Smooth muscle cell (in vitro differentiated cells): ENCODE results near the gene LTBP1. TPM values are rescaled to one million over a fixed set of nuclear protein-coding genes. Genes with fewer than 3 reads are reported as not detected.
"Not testable (repeated sequence)": the region's sequence is repeated elsewhere in the genome, so short reads cannot be mapped to it uniquely, and the experiment has no call there.

Experiments used
- DNase-seq: peaks from one replicate; lab custom pipeline; 2025; ENCODE audit not compliant: unreplicated experiment; lab: John Stamatoyannopoulos, UW
- H2AFZ ChIP-seq: fragments of 200-600 bp; sonication (generic); 2 replicates; pipeline ENCODE4 v1.6.0; 2016; ENCODE audit warnings: antibody characterized with exemption, low read depth, mild to moderate bottlenecking
- H3F3A ChIP-seq: fragments of 200-600 bp; sonication (generic); 2 replicates; pipeline ENCODE4 v1.6.0; 2017; ENCODE audit warnings: antibody characterized with exemption, low read depth
- H3K27ac ChIP-seq: fragments of 200-600 bp; sonication (generic); 2 replicates; pipeline ENCODE4 v1.5.1; 2016; ENCODE audit warnings: low read depth, mild to moderate bottlenecking
- H3K27me3 ChIP-seq: fragments of 200-600 bp; sonication (generic); 2 replicates; pipeline ENCODE4 v1.6.1; 2016; ENCODE audit warnings: low read depth, mild to moderate bottlenecking
- H3K36me3 ChIP-seq: fragments of 200-600 bp; sonication (generic); 2 replicates; pipeline ENCODE4 v1.5.1; 2016; ENCODE audit warnings: low read depth
- H3K4me1 ChIP-seq: fragments of 200-600 bp; sonication (generic); 2 replicates; pipeline ENCODE4 v1.5.1; 2016; ENCODE audit warnings: low read depth
- H3K4me2 ChIP-seq: fragments of 200-600 bp; sonication (generic); 2 replicates; pipeline ENCODE4 v1.6.0; 2016; ENCODE audit warnings: mild to moderate bottlenecking
- H3K4me3 ChIP-seq: fragments of 200-600 bp; sonication (generic); 2 replicates; pipeline ENCODE4 v1.5.1; 2016; ENCODE audit warnings: mild to moderate bottlenecking
- H3K79me2 ChIP-seq: fragments of 200-600 bp; sonication (generic); 2 replicates; pipeline ENCODE4 v1.6.0; 2016; ENCODE audit warnings: low read depth, mild to moderate bottlenecking
- H3K9ac ChIP-seq: fragments of 200-600 bp; sonication (generic); 2 replicates; pipeline ENCODE4 v1.6.0; 2016; ENCODE audit warnings: low read depth
- H3K9me3 ChIP-seq: fragments of 200-600 bp; sonication (generic); replicated peaks from 2 replicates; pipeline ENCODE4 v1.5.1; 2016; ENCODE audit warnings: low read depth
- H4K20me1 ChIP-seq: fragments of 200-600 bp; sonication (generic); 2 replicates; pipeline ENCODE4 v1.6.0; 2016; ENCODE audit warnings: low read depth
- WGBS: methylation state at CpG from one replicate; pipeline ENCODE4 v1.1.7; 2016; ENCODE audit warnings: low lambda C conversion rate; 5-methylcytosine and 5-hydroxymethylcytosine counted together
- polyA plus RNA-seq: library from polyadenylated mRNA; unstranded; fragments of >200 nt; fragmentation: Nextera tagmentation; extraction: Ambion mirVana; gene quantifications from 2 replicates; pipeline ENCODE4 v1.2.1, GENCODE V29; 2016
- total RNA-seq: library from RNA; depleted of rRNA; stranded (reverse); fragments of >200 nt; gene quantifications from 2 replicates; pipeline ENCODE4 v1.2.3, GENCODE V29; 2014
- TF ChIP-seq, protein P1 (sequence below): fragments of 200-600 bp; sonication (generic); IDR thresholded peaks from 2 replicates; pipeline ENCODE4 v1.5.1; 2017; ENCODE audit warnings: borderline replicate concordance, mild to moderate bottlenecking, antibody characterized with exemption; ENCODE audit not compliant: insufficient read depth, poor library complexity, severe bottlenecking

Gene LTBP1
- total and polyA plus RNA-seq, 2 experiments from 2014 or later = 146 to 250 TPM

DNA sequence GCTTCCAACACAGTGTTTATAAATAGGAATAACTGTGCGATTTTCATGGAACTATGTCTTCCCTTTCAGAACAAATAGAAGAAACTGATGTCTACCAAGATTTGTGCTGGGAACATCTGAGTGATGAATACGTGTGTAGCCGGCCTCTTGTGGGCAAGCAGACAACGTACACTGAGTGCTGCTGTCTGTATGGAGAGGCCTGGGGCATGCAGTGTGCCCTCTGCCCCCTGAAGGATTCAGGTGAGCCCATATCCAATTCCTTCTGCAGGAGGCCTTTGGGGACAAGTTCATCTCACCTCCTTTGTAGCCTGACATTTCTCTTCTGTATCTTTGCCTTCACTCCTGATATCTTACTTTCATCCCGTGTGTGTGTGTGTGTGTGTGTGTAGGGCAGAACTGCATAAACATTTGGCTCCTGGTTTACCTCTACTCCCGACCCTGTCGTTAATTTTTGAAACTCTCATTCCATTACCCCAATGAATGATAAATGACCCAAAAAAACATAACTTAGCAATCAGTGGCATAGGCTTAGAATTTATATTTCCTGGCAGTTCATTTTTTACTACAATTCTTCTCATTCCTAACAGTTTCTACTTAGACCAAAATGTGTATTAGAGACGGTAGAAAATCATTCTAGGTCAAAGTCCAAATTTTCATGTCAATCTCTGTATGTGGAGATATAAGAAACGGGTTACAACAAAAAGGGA lies 418.7 kb downstream of the LTBP1 start:
- DNase-seq = no peak
- Histone ChIP-seq H3F3A (no peaks in the 10 kb centered on the region), H3K79me2 (no peaks in the 10 kb centered on the region), H3K9ac (no peak overlapping the region), H4K20me1 (no peaks in the 10 kb centered on the region), H3K27ac (no peak overlapping the region), H3K4me2 (no peak overlapping the region), H3K27me3 (no peaks in the 10 kb centered on the region), H3K36me3 (no peaks in the 10 kb centered on the region), H3K4me1 (peaks cover 9% of the 10 kb centered on the region), H3K9me3 (no peaks in the 10 kb centered on the region), H3K4me3 (no peak overlapping the region), H2AFZ (no peak overlapping the region)
- WGBS = 88% methylated on average over 9 of the region's 9 CpGs
- TF ChIP-seq, protein P1, sequence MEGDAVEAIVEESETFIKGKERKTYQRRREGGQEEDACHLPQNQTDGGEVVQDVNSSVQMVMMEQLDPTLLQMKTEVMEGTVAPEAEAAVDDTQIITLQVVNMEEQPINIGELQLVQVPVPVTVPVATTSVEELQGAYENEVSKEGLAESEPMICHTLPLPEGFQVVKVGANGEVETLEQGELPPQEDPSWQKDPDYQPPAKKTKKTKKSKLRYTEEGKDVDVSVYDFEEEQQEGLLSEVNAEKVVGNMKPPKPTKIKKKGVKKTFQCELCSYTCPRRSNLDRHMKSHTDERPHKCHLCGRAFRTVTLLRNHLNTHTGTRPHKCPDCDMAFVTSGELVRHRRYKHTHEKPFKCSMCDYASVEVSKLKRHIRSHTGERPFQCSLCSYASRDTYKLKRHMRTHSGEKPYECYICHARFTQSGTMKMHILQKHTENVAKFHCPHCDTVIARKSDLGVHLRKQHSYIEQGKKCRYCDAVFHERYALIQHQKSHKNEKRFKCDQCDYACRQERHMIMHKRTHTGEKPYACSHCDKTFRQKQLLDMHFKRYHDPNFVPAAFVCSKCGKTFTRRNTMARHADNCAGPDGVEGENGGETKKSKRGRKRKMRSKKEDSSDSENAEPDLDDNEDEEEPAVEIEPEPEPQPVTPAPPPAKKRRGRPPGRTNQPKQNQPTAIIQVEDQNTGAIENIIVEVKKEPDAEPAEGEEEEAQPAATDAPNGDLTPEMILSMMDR = no peak

DNA sequence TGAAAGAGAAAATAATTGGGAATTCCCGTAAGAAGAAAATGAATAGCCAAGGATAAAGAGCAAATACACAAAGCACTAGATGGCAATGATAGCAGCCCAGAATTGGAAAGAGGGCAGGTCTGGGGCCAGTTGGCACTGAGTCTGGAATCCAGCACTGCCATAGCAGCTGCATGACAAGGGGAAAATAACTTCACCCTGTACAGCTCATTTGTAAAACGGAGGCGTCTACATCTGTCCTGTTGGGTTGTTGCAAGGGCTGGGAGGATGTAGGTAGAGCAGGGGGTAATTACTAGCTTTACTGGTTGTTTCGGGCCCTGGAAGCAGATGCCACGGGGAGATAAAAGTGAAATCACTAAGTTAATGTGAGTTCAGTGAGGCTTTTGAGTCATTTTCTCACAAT lies 419.7 kb downstream of the LTBP1 start:
- Histone ChIP-seq H3K4me1 (peaks cover 9% of the 10 kb centered on the region), H3K79me2 (no peaks in the 10 kb centered on the region), H3F3A (no peaks in the 10 kb centered on the region), H3K4me2 (no peak overlapping the region), H3K36me3 (no peaks in the 10 kb centered on the region), H3K27ac (no peak overlapping the region), H3K4me3 (no peak overlapping the region), H2AFZ (no peak overlapping the region), H3K9ac (no peak overlapping the region), H4K20me1 (no peaks in the 10 kb centered on the region), H3K27me3 (no peaks in the 10 kb centered on the region), H3K9me3 (no peaks in the 10 kb centered on the region)
- no peak for DNase-seq
- TF ChIP-seq, protein P1 = no peak
- WGBS = 82% methylated on average over 5 of the region's 5 CpGs

DNA sequence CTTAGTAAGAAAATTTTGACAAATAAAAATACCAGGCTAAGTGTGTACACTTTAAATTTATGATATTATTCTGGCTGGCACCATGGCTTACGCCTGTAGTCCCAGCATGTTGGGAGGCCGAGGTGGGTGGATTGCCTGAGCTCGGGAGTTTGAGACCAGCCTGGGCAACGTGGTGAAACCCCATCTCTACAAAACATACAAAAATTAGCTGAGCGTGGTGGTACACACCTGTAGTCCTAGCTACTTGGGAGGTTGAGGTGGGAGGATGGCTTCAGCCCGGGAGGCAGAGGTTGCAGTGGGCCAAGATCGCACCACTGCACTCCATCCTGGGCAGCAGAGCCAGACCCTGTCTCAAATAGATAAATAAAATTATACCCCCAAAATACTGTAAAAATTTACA lies 421.8 kb downstream of the LTBP1 start:
- not testable (repeated sequence) for H3K27ac ChIP-seq, DNase-seq, H3K79me2 ChIP-seq, H3K4me2 ChIP-seq, H3K9me3 ChIP-seq, H2AFZ ChIP-seq, H3K36me3 ChIP-seq, H3K27me3 ChIP-seq, H4K20me1 ChIP-seq, H3K4me3 ChIP-seq, H3F3A ChIP-seq, H3K4me1 ChIP-seq, H3K9ac ChIP-seq
- WGBS = 95% methylated on average over 7 of the region's 7 CpGs

- Histone ChIP-seq H3K4me3 (no peak overlapping the region), H3K9ac (no peak overlapping the region), H3F3A (no peaks in the 10 kb centered on the region), H3K4me2 (no peak overlapping the region), H3K27me3 (no peaks in the 10 kb centered on the region), H3K36me3 (no peaks in the 10 kb centered on the region), H3K9me3 (no peaks in the 10 kb centered on the region), H4K20me1 (no peaks in the 10 kb centered on the region), H3K4me1 (no peaks in the 10 kb centered on the region), H3K27ac (no peak overlapping the region), H3K79me2 (no peaks in the 10 kb centered on the region), H2AFZ (no peak overlapping the region)
- WGBS = 91% methylated on average over 5 of the region's 5 CpGs
- DNase-seq = no peak
- TF ChIP-seq, protein P1 = no peak
Measured at GRCh38 chr2:33369191-33369590, 422.4 kb downstream of the LTBP1 start.
